HG03378 (cell line): Measurements from ENCODE around the gene RPUSD1.
"Not testable (repeated sequence)": the region's sequence is repeated elsewhere in the genome, so short reads cannot be mapped to it uniquely, and the experiment has no call there.

ENCODE experiments used
- ATAC-seq: cut with Tn5 transposase; IDR thresholded peaks from one replicate; pipeline ENCODE4 v1.9.1; 2021; ENCODE audit warnings: mild to moderate bottlenecking, moderate library complexity; ENCODE audit not compliant: unreplicated experiment

The RPUSD1 gene

DNA sequence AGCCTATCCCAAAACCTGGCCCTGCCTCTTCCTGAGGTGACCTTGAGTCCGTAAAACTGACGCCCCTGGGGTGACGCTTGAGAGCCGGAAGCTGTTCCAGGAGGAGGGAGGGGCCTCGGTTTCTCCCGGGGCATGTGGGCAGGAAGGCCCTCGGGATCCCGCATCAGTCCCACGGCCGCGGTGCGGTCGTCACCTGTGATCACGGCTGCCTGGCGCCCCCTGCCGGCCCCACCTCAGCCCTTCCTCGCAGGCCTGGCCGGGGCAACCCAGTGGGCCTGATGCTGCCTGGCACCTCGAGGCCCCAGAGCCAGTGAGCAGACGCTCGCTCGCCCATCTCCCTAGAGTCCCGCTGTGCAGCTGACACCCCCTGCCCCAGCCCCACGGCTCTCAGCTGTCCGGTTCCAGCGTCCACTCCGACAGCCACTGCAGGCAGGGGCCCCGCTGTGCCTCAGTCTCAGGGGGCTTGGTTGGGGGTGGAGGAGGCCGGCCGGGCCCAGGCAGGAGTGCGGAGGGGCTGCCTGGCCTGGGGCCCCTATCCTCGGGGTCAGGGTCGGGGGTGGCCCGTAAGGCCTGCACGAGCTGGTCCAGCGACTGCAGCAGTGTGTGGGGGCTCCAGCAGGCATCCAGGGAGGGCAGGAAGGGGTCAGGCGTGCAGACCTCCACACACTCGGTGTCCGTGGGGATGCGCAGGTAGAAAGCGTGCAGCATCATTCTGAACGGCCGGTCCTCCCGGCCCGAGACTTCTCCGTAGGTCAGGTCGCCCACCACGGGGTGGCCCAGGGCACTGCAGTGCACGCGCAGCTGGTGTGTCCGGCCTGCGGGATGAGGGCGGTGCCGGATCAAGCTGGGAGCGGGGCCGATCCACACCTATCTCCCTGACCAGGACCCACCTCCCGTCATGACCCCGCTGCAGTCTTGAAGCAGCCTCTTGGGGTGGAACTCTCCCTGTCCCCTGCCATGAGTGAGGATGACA lies 2.3 kb downstream of the RPUSD1 start:
- no peak for ATAC-seq

- no peak for ATAC-seq
Measured at GRCh38 chr16:784431-784830, 3.8 kb downstream of the RPUSD1 start.

GRCh38 chr16:783404-784161 lies 4.6 kb downstream of the RPUSD1 start:
- no peak for ATAC-seq

DNA sequence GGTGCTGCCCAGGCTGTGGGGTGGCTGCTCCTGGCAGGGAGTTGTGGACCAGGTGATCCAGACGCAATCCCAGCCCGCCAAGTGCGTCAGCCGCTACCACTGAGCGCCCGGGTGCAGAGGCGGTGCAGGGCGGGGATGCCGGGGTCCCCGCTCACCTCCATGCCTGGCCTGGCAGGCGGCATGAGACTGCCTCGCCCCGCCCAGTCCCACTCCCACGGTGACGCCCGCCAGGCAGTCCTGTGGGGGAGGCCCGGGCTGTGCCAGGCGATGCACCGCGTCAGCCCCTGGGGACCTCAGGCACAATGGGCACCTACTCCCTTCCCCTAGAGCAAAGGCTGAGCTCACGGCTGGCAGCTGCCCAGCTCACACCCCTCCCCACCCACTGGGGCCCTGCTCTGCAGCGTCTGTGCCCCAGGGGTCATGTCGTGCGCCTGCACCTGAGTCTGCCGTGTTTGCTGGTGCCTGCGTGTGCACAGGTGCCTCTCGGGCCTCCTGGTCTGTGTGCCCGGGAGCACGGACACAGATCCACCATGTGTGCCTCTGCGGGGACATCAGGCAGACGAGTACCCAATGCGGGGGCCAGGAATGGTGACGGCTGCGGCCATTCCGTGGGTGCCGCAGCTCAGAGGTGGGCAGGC lies 5.3 kb downstream of the RPUSD1 start:
- ATAC-seq = no peak

- no peak for ATAC-seq
Measured at GRCh38 chr16:782258-782657, 5.9 kb downstream of the RPUSD1 start.

DNA sequence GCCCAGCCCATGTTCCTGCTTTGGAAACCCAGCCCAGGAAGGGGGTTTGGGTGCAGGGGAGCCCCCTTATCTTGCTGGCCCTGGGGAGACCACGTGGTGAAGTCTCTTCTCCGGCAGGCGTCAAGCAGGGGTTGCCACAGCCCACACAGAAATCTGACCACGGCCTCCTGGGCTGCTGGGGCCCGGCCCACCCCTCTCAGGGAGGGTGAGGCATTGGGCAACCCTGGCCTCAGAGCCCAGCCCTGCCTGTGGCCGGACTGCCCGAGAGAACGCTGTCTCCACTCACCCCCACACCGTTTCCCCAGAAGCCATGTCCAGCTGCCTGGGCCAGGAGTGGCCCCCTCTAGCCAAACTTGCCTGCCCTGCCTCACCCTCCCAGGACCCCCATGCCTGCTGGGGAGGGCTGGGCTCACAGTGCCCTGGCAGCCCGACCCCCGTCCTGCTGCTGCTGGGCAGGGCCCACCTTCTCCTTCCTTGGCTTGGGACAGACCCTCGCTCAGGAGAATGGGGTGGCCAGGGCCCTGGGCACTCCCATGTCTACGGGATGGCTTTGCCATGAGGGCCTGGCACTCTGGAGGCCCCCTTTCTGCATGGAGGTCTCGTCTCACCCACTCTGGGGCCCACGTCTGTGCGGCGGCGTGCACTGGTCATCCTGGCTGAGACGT lies 6.7 kb downstream of the RPUSD1 start:
- ATAC-seq = no peak

- ATAC-seq = no peak
Measured at GRCh38 chr16:780296-780695, 7.9 kb downstream of the RPUSD1 start.

- ATAC-seq = no peak
Measured at GRCh38 chr16:779561-779960, 8.6 kb downstream of the RPUSD1 start.

GRCh38 chr16:778909-779527 lies 9.2 kb downstream of the RPUSD1 start:
- ATAC-seq = no peak

GRCh38 chr16:778447-778846 lies 9.7 kb downstream of the RPUSD1 start:
- ATAC-seq = no peak

DNA sequence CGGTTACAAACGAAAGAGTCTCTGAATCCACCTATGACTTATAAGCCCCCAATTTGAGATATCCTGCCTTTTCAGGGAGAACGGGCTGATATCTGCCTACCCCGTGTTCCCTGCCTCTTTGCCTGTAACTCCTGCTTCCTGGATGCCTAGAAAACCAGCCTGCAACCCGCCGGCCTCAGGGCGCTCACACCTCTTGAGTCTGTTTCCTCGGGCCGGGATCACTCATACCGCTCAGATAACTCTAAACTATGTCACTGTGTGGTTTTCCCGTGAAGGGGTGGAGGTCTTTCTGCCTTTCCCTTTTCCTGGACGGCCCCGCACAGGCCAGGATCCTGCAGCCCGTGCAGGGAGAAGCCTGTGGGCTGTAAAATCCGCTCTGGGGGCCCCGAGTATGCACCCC lies 10.4 kb downstream of the RPUSD1 start:
- no peak for ATAC-seq

DNA sequence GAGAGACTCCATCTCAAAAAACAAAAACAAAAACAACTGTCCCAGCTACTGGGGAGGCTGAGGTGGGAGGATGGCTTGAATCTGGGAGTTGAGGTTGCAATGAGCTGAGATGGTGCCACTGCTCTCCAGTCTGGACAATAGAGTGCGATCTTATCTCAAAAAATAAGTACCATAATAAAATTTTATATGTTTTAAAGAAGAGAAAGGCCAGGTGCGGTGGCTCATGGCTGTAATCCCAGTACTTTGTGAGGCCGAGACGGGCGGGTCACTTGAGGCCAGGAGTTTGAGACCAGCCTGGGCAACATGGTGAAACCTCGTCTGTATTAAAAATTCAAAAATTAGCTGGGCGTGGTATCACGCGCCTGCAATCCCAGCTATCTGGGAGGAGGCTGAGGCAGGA lies 11.4 kb downstream of the RPUSD1 start:
- no peak for ATAC-seq

DNA sequence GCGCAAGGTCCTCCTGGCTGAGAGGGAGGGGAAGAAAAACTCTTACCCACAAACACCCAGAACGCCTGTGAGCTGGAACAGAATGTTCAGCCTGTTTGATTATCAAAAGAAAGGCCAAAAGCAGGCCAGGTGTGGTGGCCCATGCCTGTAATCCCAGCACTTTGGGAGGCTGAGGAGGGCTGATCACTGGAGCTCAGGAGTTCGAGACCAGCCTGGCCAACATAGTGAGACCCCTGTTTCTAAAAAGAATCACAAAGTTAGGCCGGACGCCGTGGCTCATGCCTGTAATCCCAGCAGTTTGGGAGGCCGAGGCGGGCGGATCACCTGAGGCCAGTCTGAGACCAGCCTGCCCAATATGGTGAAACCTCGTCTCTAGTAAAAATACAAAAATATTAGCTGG lies 11.9 kb downstream of the RPUSD1 start:
- not testable (repeated sequence) for ATAC-seq

GRCh38 chr16:775236-775796 lies 12.9 kb downstream of the RPUSD1 start:
- ATAC-seq = no peak

DNA sequence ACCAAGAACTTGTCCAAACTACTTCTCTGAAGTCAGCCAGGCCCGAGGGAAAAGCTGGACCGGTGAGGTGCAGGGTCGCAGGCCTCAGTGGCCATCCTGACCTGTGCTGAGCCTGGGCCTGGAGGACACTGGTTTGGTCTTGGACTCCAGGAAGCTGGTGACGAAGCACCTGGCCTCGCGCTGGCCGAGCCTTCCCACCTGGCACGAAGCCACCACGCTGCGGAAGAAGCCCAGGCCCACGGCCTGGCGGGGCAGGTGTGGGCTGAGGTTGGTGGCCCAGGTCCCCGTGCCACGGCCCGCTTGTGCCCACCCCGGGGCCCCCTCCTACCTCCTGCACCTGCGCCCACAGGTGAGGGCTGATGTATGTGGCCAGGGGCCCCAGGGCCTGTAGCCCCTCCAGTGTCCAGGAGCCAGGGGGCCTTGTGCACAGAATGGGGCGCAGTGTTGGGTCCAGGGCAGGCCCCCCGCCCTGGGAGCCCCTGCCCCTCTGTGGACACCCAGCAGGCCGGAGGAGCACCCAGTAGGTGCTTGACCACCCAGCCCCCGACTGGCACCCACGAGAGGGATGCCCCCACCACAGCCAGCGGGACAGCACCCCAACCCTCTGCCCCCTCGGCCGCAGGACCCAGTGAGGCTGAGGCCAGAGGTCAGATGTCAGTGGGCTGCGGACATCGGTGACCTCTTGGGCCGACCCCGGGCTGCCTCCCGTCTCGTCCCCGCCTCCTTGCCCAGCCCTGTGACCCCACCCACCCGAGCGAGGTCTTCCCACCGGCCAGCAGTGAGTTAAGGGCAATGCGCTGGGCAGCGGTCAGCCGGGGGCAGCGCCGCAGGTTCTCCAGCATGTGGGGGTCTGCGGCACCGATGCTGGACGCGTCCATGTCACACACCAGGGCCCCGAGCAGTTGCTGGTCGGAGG lies 13.8 kb downstream of the RPUSD1 start:
- ATAC-seq = no peak

- no peak for ATAC-seq
Measured at GRCh38 chr16:772959-773358, 15.2 kb downstream of the RPUSD1 start.

- ATAC-seq = no peak
Measured at GRCh38 chr16:770411-770810, 17.8 kb downstream of the RPUSD1 start.

GRCh38 chr16:769934-770333 lies 18.2 kb downstream of the RPUSD1 start:
- ATAC-seq = no peak

- no peak for ATAC-seq
Measured at GRCh38 chr16:769184-769784, 18.9 kb downstream of the RPUSD1 start.
